Endodermal cell (in vitro differentiated cells): ENCODE measurements around the gene TYW1. TPM values are rescaled to one million over a fixed set of nuclear protein-coding genes. Genes with fewer than 3 reads are reported as not detected.
"Not testable (repeated sequence)": the region's sequence is repeated elsewhere in the genome, so short reads cannot be mapped to it uniquely, and the experiment has no call there.

ENCODE experiments used
- DNase-seq: peaks from one replicate; pipeline ENCODE4 v3.0.0-alpha.2; 2017
- H3K27ac ChIP-seq: 2 replicates; pipeline ENCODE4 v1.5.1; 2013; ENCODE audit warnings: mild to moderate bottlenecking, low read depth, low read length, moderate library complexity
- H3K27me3 ChIP-seq: 2 replicates; pipeline ENCODE4 v1.6.1; 2013; ENCODE audit warnings: mild to moderate bottlenecking, low read length, moderate library complexity; ENCODE audit not compliant: insufficient read depth, control insufficient read depth, poor library complexity, severe bottlenecking
- H3K36me3 ChIP-seq: 2 replicates; pipeline ENCODE4 v1.7.0; 2013; ENCODE audit warnings: mild to moderate bottlenecking, low read length, moderate library complexity; ENCODE audit not compliant: control insufficient read depth, insufficient read depth
- H3K4me1 ChIP-seq: one replicate; pipeline ENCODE4 v1.7.0; 2013; ENCODE audit warnings: low read length; ENCODE audit not compliant: control insufficient read depth, insufficient read depth
- H3K4me3 ChIP-seq: 2 replicates; pipeline ENCODE4 v1.5.1; 2013; ENCODE audit warnings: mild to moderate bottlenecking, low read length, moderate library complexity
- H3K9ac ChIP-seq: 2 replicates; pipeline ENCODE4 v1.6.1; 2013; ENCODE audit warnings: mild to moderate bottlenecking, low read length, moderate library complexity; ENCODE audit not compliant: poor library complexity, severe bottlenecking; ENCODE audit errors: extremely low read depth
- H3K9me3 ChIP-seq: 2 replicates; pipeline ENCODE4 v1.6.1; 2013; ENCODE audit warnings: mild to moderate bottlenecking, low read length, moderate library complexity; ENCODE audit not compliant: control insufficient read depth
- H3K27ac Mint-ChIP-seq: 2 replicates; pipeline ENCODE4 v1.8.0; 2020; ENCODE audit warnings: mixed read lengths
- H3K27me3 Mint-ChIP-seq: 2 replicates; pipeline ENCODE4 v1.8.0; 2021; ENCODE audit warnings: mild to moderate bottlenecking, mixed read lengths; ENCODE audit not compliant: insufficient read depth
- H3K36me3 Mint-ChIP-seq: 2 replicates; pipeline ENCODE4 v1.8.0; 2020; ENCODE audit warnings: low read depth, mixed read lengths
- H3K4me1 Mint-ChIP-seq: 2 replicates; pipeline ENCODE4 v1.8.0; 2020; ENCODE audit warnings: mixed read lengths
- H3K4me3 Mint-ChIP-seq: 2 replicates; pipeline ENCODE4 v1.8.0; 2020; ENCODE audit warnings: mild to moderate bottlenecking, moderate library complexity, mixed read lengths
- H3K9me3 Mint-ChIP-seq: 2 replicates; pipeline ENCODE4 v1.8.0; 2020; ENCODE audit warnings: mild to moderate bottlenecking, mixed read lengths
- WGBS, 2 experiments: methylation state at CpG; one replicate each; pipeline versions ENCODE4 v1.1.5 to v1.1.7; 2013; ENCODE audit warnings: missing lambda C conversion rate in 2 of 2, mixed read lengths in 1 of 2; ENCODE audit not compliant: insufficient coverage in 1 of 2, insufficient read length in 1 of 2; 5-methylcytosine and 5-hydroxymethylcytosine counted together
- total RNA-seq, 2 donors: library from RNA; stranded (reverse); fragmentation: NEBNext Ultra II Directional in 1 of 2; extraction: Animal tissue kit (Norgen Biotek cat#: 25700) in 1 of 2; gene quantifications; 2 replicates in 1 of 2; 3 replicates in 1 of 2; pipeline ENCODE4 v1.2.1, GENCODE V29; 2021
- TF ChIP-seq, protein P1 (sequence below): fragments of 200-600 bp; sonication (generic); conservative IDR thresholded peaks from 2 replicates; pipeline ENCODE4 v1.5.0; 2021; ENCODE audit warnings: antibody characterized with exemption, mild to moderate bottlenecking

TYW1 gene
- total RNA-seq, 2 donors from 2014 or later: 17.8 to 18.7 TPM

DNA sequence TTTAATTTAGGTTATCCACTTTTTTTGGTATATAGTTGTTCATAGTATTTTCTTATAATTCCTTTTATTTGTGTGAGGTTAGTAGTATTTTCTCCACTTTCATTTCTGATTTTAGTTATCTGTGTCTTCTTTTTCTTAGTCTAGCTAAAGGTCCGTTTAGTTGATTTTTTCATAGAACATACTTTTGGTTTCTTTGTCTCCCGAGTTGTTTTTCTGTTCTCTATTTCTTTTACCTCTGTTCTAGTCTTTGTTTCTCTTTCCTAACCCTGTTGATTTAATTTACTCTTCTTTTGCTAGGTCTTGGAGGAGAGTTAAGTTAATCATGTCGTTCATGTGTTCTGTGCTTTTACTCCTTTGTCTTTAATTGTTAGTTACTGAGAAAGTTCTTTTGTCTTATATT, 174.5 kb downstream of the TYW1 start:
- H3K4me3 ChIP-seq, H3K9ac ChIP-seq, H3K36me3 Mint-ChIP-seq, H3K27me3 Mint-ChIP-seq, H3K27ac ChIP-seq, H3K4me1 ChIP-seq, H3K4me1 Mint-ChIP-seq, H3K27ac Mint-ChIP-seq, DNase-seq, H3K9me3 Mint-ChIP-seq, H3K36me3 ChIP-seq, H3K4me3 Mint-ChIP-seq, H3K9me3 ChIP-seq, H3K27me3 ChIP-seq: not testable (repeated sequence)
- WGBS, 2 experiments: 90% methylated on average over 3 of the region's 3 CpGs; no CpG with 5 or more reads in 1 of the 2 experiments

DNA sequence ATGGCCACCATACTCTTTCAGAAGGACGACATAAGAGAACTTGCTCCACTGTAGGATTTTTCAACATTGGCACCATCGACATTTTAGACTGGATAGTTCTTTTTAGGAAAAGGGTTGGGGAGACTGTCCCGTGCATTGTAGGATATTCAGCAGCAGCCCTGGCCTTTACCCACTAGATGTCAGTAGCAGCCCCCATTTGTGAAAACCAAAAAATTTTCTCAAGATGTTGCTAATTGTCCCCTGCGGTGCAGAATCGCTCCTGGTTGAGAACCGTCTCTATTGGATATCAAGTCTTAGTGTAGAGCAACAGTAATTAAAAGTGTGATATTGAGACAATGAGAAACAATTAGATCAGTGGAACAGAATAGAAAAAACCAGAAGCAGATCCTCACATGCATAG, 180.1 kb downstream of the TYW1 start:
- not testable (repeated sequence) for H3K36me3 ChIP-seq, H3K36me3 Mint-ChIP-seq, DNase-seq, H3K9me3 Mint-ChIP-seq, H3K27ac Mint-ChIP-seq, H3K27me3 ChIP-seq, H3K27me3 Mint-ChIP-seq, H3K9me3 ChIP-seq, H3K4me1 ChIP-seq, H3K4me3 Mint-ChIP-seq, H3K4me3 ChIP-seq, H3K27ac ChIP-seq, H3K9ac ChIP-seq, H3K4me1 Mint-ChIP-seq
- WGBS, 2 experiments: 100% methylated on average over 4 of the region's 6 CpGs; no CpG with 5 or more reads in 1 of the 2 experiments
- TF ChIP-seq, protein P1, sequence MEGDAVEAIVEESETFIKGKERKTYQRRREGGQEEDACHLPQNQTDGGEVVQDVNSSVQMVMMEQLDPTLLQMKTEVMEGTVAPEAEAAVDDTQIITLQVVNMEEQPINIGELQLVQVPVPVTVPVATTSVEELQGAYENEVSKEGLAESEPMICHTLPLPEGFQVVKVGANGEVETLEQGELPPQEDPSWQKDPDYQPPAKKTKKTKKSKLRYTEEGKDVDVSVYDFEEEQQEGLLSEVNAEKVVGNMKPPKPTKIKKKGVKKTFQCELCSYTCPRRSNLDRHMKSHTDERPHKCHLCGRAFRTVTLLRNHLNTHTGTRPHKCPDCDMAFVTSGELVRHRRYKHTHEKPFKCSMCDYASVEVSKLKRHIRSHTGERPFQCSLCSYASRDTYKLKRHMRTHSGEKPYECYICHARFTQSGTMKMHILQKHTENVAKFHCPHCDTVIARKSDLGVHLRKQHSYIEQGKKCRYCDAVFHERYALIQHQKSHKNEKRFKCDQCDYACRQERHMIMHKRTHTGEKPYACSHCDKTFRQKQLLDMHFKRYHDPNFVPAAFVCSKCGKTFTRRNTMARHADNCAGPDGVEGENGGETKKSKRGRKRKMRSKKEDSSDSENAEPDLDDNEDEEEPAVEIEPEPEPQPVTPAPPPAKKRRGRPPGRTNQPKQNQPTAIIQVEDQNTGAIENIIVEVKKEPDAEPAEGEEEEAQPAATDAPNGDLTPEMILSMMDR: peak; percentile 40

DNA sequence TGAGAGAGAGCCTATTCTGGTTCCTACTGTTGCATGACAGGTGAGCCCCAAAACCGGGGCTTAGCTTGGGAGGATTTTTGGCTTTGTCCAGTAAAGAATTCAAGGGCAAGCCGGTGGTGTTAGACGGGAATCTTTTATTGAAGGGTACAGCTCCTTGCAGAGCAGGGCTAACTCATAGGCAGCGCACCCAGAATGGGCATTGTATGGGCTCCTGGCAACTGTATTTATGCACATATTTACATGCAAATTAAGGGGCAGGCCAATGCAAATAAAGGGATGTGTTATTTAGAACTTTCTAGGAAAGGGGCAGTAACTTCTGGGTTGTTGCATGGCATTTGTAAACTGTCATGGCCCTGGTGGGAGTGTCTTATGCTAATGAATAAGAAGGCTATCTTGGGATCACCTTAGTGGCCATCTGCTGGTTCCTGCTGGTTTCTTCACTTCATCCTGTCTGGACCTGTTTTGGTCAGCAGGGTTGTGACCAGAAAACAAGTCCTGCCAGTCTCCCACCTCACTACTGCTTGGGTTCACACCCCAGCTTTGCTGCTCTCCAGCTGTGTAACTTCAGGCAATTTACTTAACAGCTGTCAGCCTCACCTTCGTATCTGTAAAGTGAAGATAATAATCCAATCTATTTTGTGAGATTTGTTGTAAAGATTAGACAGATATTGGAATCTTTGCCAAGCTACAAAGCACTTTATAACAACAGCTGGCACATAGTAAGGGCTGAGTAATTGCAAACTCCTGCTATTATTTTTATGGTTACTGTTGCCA, 182.5 kb downstream of the TYW1 start:
- no CpG with 5 or more reads among the region's 5 CpGs for whole genome bisulfite sequencing, 2 experiments
- not testable (repeated sequence) for H3K36me3 Mint-ChIP-seq, H3K4me1 ChIP-seq, H3K4me3 ChIP-seq, H3K4me3 Mint-ChIP-seq, H3K4me1 Mint-ChIP-seq, H3K9me3 ChIP-seq, H3K27me3 Mint-ChIP-seq, H3K27me3 ChIP-seq, H3K27ac ChIP-seq, H3K9me3 Mint-ChIP-seq, H3K9ac ChIP-seq, H3K27ac Mint-ChIP-seq, H3K36me3 ChIP-seq
- peak; percentile 50 for DNase-seq

DNA sequence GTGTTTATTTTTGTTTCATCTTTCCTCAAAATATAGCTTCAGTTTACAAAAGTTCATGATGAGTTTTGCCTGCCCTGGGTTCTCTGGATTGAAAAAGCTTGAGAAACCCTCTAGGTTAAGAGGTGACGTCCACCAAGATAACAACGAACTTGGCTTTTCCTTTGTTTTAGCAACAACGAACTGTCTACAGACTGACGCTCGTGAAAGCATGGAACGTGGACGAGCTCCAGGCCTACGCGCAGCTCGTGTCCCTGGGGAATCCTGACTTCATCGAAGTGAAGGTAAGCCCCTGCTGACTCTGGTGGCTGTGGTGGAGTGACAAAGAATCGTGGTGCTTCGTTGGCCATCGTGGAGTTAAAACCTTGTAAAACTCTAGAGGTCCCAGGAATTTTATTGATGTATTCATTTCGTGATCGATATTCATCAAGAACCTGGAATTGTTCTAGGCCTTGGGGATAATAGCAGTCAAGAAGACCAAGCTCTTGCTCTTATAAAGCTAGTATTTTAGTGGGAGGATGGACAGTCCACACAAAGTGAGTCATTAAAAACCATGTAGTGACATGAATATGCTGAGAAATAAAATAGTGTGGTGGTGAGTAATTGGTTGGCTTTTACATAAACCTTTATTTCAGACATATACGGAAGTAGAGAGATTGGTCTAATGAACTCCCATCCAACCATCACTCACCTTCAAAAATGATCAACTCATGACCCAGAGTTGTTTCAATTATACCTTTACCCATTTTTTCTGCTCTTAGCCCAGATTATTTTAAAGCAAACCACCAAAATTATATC, 186.5 kb downstream of the TYW1 start:
- H3K27ac Mint-ChIP-seq, H3K27ac ChIP-seq, H3K36me3 ChIP-seq, H3K4me1 Mint-ChIP-seq, H3K27me3 Mint-ChIP-seq, H3K4me3 Mint-ChIP-seq, H3K27me3 ChIP-seq, H3K36me3 Mint-ChIP-seq, H3K4me1 ChIP-seq, H3K9ac ChIP-seq, H3K4me3 ChIP-seq, H3K9me3 Mint-ChIP-seq, H3K9me3 ChIP-seq, DNase-seq: not testable (repeated sequence)
- 86 to 87% methylated on average over 7 to 12 of the region's 17 CpGs for WGBS, 2 experiments

DNA sequence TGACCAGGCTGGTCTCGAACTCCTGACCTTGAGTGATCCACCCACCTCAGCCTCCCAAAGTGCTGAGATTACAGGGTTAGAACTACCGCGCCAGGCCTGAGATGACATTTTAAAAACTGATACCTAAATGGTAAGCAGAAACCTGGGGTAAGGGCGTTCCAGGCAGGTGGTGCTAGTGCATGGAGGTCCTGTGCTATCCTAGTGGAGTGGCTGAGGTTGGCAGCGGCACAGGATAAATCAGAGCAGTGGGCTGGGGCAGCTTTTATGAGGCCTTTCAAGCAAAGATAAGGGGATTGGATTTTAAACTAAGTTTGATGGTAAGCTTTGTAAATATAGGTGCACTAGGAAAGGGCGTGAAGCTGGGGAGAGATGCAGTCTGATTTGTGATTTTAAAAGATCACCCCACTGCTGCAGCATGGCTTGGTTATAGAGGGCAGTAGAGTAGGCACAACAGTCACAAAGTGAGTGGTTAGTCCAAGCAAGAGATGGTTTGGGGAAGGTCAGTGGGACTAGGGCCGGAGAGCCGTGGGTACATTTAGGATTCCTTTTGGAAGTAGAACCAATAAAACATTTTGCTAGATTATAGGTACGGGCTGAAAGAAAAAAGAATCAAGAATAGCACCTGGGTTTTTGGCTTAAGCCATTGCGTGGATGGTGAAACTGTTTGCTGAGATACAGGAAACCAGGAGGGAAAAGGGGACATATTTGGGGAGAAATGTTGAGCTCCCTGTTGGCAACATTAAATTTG, 188.5 kb downstream of the TYW1 start:
- not testable (repeated sequence) for H3K27me3 Mint-ChIP-seq, H3K27me3 ChIP-seq, H3K4me1 ChIP-seq, H3K27ac ChIP-seq, H3K9ac ChIP-seq, H3K9me3 ChIP-seq, H3K36me3 ChIP-seq, H3K4me3 Mint-ChIP-seq, H3K27ac Mint-ChIP-seq, H3K36me3 Mint-ChIP-seq, H3K4me3 ChIP-seq, DNase-seq, H3K9me3 Mint-ChIP-seq
- peaks cover 11% of the 10 kb centered on the region for H3K4me1 Mint-ChIP-seq
- 54 to 75% methylated on average over 4 to 7 of the region's 10 CpGs for WGBS, 2 experiments

DNA sequence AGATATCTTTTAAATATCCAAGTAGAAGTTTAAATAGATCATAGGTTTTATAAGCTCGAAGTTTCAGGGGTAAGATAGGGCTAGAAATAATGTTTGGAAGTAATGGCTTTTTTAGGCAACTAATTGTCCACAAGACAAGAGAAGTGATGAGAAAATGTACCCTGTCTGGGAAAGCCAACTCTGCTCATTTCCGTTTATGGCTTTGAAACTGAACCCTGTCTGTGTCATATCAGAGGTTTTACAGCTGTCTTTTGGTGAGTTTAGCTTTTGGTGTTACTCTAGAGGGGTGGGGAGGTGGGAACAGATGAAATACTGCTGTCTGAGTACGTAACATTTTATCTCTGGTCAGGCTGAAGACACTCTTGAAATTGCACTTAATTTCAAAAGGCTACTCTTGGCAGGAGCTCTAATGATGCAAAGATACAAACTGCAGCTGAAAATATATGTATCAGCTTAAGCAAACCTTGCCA, 189.1 kb downstream of the TYW1 start:
- not testable (repeated sequence) for DNase-seq, H3K4me1 ChIP-seq, H3K4me3 Mint-ChIP-seq, H3K27me3 ChIP-seq, H3K27me3 Mint-ChIP-seq, H3K9me3 Mint-ChIP-seq, H3K36me3 ChIP-seq, H3K36me3 Mint-ChIP-seq, H3K27ac ChIP-seq, H3K4me3 ChIP-seq, H3K27ac Mint-ChIP-seq, H3K9ac ChIP-seq, H3K9me3 ChIP-seq
- H3K4me1 Mint-ChIP-seq: peaks cover 17% of the 10 kb centered on the region
- WGBS, 2 experiments: 88% methylated on average over 1 of the region's 3 CpGs; no CpG with 5 or more reads in 1 of the 2 experiments
